H9 (cell line): ENCODE data around the gene DNMBP. TPM values are rescaled to one million over a fixed set of nuclear protein-coding genes. Genes with fewer than 3 reads are reported as not detected.

Source experiments
- DNase-seq: peaks from one replicate; pipeline ENCODE4 v3.0.0-alpha.2; 2017
- H2AFZ ChIP-seq: one replicate; pipeline ENCODE4 v1.6.1; 2013; ENCODE audit warnings: mild to moderate bottlenecking, low read length, control low read depth, moderate library complexity
- H2AK5ac ChIP-seq: 2 replicates; pipeline ENCODE4 v1.6.1; 2013; ENCODE audit warnings: low read length, control low read depth, mixed read lengths; ENCODE audit not compliant: insufficient read length
- H2BK120ac ChIP-seq: one replicate; pipeline ENCODE4 v1.6.1; 2013; ENCODE audit warnings: low read depth, mild to moderate bottlenecking, low read length, control low read depth, inconsistent platforms; ENCODE audit not compliant: poor library complexity, severe bottlenecking
- H2BK12ac ChIP-seq: 2 replicates; pipeline ENCODE4 v1.6.1; 2013; ENCODE audit warnings: low read length, control low read depth, mixed read lengths, low read depth; ENCODE audit not compliant: insufficient read length
- H2BK15ac ChIP-seq: 2 replicates; pipeline ENCODE4 v1.6.1; 2013; ENCODE audit warnings: low read depth, low read length, control low read depth
- H2BK20ac ChIP-seq: one replicate; pipeline ENCODE4 v1.6.1; 2013; ENCODE audit warnings: low read depth, mild to moderate bottlenecking, low read length, control low read depth, inconsistent platforms; ENCODE audit not compliant: poor library complexity, severe bottlenecking
- H2BK5ac ChIP-seq: 2 replicates; pipeline ENCODE4 v1.6.1; 2013; ENCODE audit warnings: low read length, control low read depth, mixed read lengths; ENCODE audit not compliant: insufficient read length
- H3K14ac ChIP-seq: 2 replicates; pipeline ENCODE4 v1.6.1; 2013; ENCODE audit warnings: low read length, control low read depth; ENCODE audit not compliant: insufficient read depth
- H3K18ac ChIP-seq: 2 replicates; pipeline ENCODE4 v1.6.1; 2013; ENCODE audit warnings: low read depth, mild to moderate bottlenecking, mixed read lengths, low read length, control low read depth; ENCODE audit not compliant: insufficient read length
- H3K23ac ChIP-seq: 2 replicates; pipeline ENCODE4 v1.6.1; 2013; ENCODE audit warnings: low read length, control low read depth, mixed read lengths, low read depth; ENCODE audit not compliant: insufficient read length
- H3K23me2 ChIP-seq: 2 replicates; pipeline ENCODE4 v1.6.1; 2013; ENCODE audit warnings: low read depth, mild to moderate bottlenecking, mixed read lengths, low read length, control low read depth; ENCODE audit not compliant: insufficient read length, poor library complexity, severe bottlenecking
- H3K27ac ChIP-seq: 2 replicates; pipeline ENCODE4 v1.5.1; 2013; ENCODE audit warnings: low read length, control low read depth, mixed read lengths, low read depth; ENCODE audit not compliant: insufficient read length
- H3K27me3 ChIP-seq: 2 replicates; pipeline ENCODE4 v1.6.1; 2013; ENCODE audit warnings: low read length, control low read depth, inconsistent platforms; ENCODE audit not compliant: insufficient read depth
- H3K4ac ChIP-seq: 2 replicates; pipeline ENCODE4 v1.6.1; 2013; ENCODE audit warnings: low read depth, mild to moderate bottlenecking, control low read depth, inconsistent platforms, low read length, moderate library complexity
- H3K4me1 ChIP-seq: 2 replicates; pipeline ENCODE4 v1.6.1; 2013; ENCODE audit warnings: low read length, control low read depth, inconsistent platforms; ENCODE audit not compliant: insufficient read depth
- H3K4me2 ChIP-seq: 2 replicates; pipeline ENCODE4 v1.6.1; 2013; ENCODE audit warnings: low read length, control low read depth, mixed read lengths; ENCODE audit not compliant: insufficient read length, insufficient read depth
- H3K56ac ChIP-seq: 2 replicates; pipeline ENCODE4 v1.6.1; 2013; ENCODE audit warnings: low read depth, mild to moderate bottlenecking, mixed read lengths, low read length, control low read depth; ENCODE audit not compliant: insufficient read length
- H3K79me1 ChIP-seq: 2 replicates; pipeline ENCODE4 v1.6.1; 2013; ENCODE audit warnings: low read depth, mild to moderate bottlenecking, moderate library complexity, low read length, control low read depth, inconsistent platforms; ENCODE audit not compliant: insufficient read depth, poor library complexity, severe bottlenecking
- H3K79me2 ChIP-seq: 2 replicates; pipeline ENCODE4 v1.6.1; 2013; ENCODE audit warnings: low read length, control low read depth, inconsistent platforms; ENCODE audit not compliant: insufficient read depth
- H3K9ac ChIP-seq: 2 replicates; pipeline ENCODE4 v1.6.1; 2013; ENCODE audit warnings: low read length, control low read depth, mixed read lengths; ENCODE audit not compliant: insufficient read length; ENCODE audit errors: extremely low read depth
- H3K9me3 ChIP-seq: one replicate; pipeline ENCODE4 v1.6.1; 2013; ENCODE audit warnings: low read depth, low read length, inconsistent platforms; ENCODE audit not compliant: control insufficient read depth
- H3T11ph ChIP-seq: one replicate; pipeline ENCODE4 v1.6.1; 2013; ENCODE audit warnings: mild to moderate bottlenecking, low read length, control low read depth, inconsistent platforms
- H4K20me1 ChIP-seq: one replicate; pipeline ENCODE4 v1.6.1; 2013; ENCODE audit not compliant: control insufficient read depth, insufficient read length, insufficient read depth
- H4K5ac ChIP-seq: 2 replicates; pipeline ENCODE4 v1.6.1; 2013; ENCODE audit warnings: low read depth, mild to moderate bottlenecking, mixed read lengths, low read length, control low read depth; ENCODE audit not compliant: insufficient read length
- H4K8ac ChIP-seq: replicated peaks from 2 replicates; pipeline ENCODE4 v1.6.1; 2013; ENCODE audit warnings: low read length, control low read depth, mixed read lengths, low read depth; ENCODE audit not compliant: insufficient read length
- H4K91ac ChIP-seq: 2 replicates; pipeline ENCODE4 v1.6.1; 2013; ENCODE audit warnings: low read depth, mild to moderate bottlenecking, moderate library complexity, mixed read lengths, low read length, control low read depth; ENCODE audit not compliant: insufficient read length
- H3K27ac Mint-ChIP-seq, 3 experiments: 2 replicates in 2 of 3; 3 replicates in 1 of 3; pipeline ENCODE4 v1.8.0; 2020 to 2021; ENCODE audit warnings: mixed read lengths in 3 of 3, mild to moderate bottlenecking in 1 of 3, moderate library complexity in 1 of 3
- H3K27me3 Mint-ChIP-seq: 2 replicates; pipeline ENCODE4 v1.8.0; 2021; ENCODE audit warnings: low read depth, mild to moderate bottlenecking, moderate library complexity, mixed read lengths
- H3K36me3 Mint-ChIP-seq, 3 experiments: 2 replicates in 2 of 3; 3 replicates in 1 of 3; pipeline ENCODE4 v1.8.0; 2020 to 2021; ENCODE audit warnings: low read depth in 3 of 3, mixed read lengths in 3 of 3; ENCODE audit not compliant: insufficient read depth in 1 of 3
- H3K4me1 Mint-ChIP-seq, 2 experiments: 2 replicates each; pipeline ENCODE4 v1.8.0; 2020; ENCODE audit warnings: mixed read lengths in 2 of 2
- H3K4me3 Mint-ChIP-seq, 2 experiments: 2 replicates in 1 of 2; 3 replicates in 1 of 2; pipeline ENCODE4 v1.8.0; 2020 to 2021; ENCODE audit warnings: mild to moderate bottlenecking in 2 of 2, mixed read lengths in 2 of 2, moderate library complexity in 1 of 2
- H3K9me3 Mint-ChIP-seq, 2 experiments: 2 replicates in 1 of 2; 3 replicates in 1 of 2; pipeline ENCODE4 v1.8.0; 2020; ENCODE audit warnings: mild to moderate bottlenecking in 2 of 2, mixed read lengths in 2 of 2, moderate library complexity in 1 of 2
- WGBS: extraction: QIAGEN DNeasy Blood & Tissue Kit; methylation state at CpG from one replicate; pipeline ENCODE4 v1.1.7; 2013; ENCODE audit warnings: missing lambda C conversion rate, low lambda C conversion rate, mixed read lengths; ENCODE audit not compliant: insufficient read length; ENCODE audit errors: extremely low coverage; 5-methylcytosine and 5-hydroxymethylcytosine counted together
- total RNA-seq: library from RNA; stranded (reverse); gene quantifications from 2 replicates; pipeline ENCODE4 v1.2.1, GENCODE V29; 2021
- TF ChIP-seq, protein P1 (sequence below): fragments of 200-600 bp; sonication (generic); conservative IDR thresholded peaks from 3 replicates; pipeline ENCODE4 v1.8.0; 2021; ENCODE audit warnings: antibody characterized with exemption, mild to moderate bottlenecking

Gene DNMBP
- total RNA-seq, 1 experiment from 2014 or later, result 25.6 TPM

DNA sequence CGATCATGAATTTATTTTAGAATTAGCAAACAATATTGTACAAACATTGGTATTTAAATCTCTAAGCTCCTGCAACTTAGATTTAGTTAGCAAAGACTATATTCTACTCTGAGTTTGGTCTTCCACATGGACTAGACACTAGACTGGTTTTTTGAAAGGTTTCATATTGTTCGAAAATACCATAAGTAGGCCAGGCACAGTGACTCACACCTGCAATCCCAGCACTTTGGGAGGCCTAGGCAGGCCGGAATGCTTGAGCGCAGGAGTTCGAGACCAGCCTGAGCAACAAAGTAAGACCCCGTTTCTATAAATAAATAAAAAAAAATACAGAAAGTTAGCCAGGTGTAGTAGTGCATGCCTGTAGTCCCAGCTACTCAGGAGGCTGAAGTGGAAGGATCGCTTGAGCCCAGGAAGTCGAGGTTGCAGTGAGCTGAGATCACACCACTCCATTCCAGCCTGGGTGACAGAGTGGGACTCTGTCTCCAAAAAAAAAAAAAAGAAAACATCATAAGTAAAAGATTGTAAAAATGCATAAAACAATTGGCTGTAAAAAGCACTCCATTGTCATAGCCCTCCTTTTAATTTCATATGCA is 154.2 kb downstream of the DNMBP start:
- H4K8ac ChIP-seq, result no peak overlapping the region
- no peaks in the 10 kb centered on the region for H3K79me2 ChIP-seq
- WGBS, result no CpG with 5 or more reads among the region's 8 CpGs
- H3K4me2 ChIP-seq, result no peak overlapping the region
- H3K4me1 Mint-ChIP-seq, result peaks cover 24 to 34% of the 10 kb centered on the region in 2 experiments
- no peak overlapping the region for H3K27ac ChIP-seq
- no peaks in the 10 kb centered on the region; the same call in 1 of the 2 replicates for H3K27me3 ChIP-seq
- H3K18ac ChIP-seq, result no peak overlapping the region
- no peak overlapping the region for H2BK5ac ChIP-seq
- H3K14ac ChIP-seq, result no peak overlapping the region
- H2BK12ac ChIP-seq, result no peak overlapping the region
- H3K9ac ChIP-seq, result no peak overlapping the region
- no peak overlapping the region for H2AFZ ChIP-seq
- no peak overlapping the region for H4K5ac ChIP-seq
- no peak overlapping the region for H3K23ac ChIP-seq
- no peaks in the 10 kb centered on the region for H3K36me3 Mint-ChIP-seq
- no peak overlapping the region for H3K4me3 Mint-ChIP-seq
- no peaks in the 10 kb centered on the region for H3K79me1 ChIP-seq
- TF ChIP-seq, protein P1, sequence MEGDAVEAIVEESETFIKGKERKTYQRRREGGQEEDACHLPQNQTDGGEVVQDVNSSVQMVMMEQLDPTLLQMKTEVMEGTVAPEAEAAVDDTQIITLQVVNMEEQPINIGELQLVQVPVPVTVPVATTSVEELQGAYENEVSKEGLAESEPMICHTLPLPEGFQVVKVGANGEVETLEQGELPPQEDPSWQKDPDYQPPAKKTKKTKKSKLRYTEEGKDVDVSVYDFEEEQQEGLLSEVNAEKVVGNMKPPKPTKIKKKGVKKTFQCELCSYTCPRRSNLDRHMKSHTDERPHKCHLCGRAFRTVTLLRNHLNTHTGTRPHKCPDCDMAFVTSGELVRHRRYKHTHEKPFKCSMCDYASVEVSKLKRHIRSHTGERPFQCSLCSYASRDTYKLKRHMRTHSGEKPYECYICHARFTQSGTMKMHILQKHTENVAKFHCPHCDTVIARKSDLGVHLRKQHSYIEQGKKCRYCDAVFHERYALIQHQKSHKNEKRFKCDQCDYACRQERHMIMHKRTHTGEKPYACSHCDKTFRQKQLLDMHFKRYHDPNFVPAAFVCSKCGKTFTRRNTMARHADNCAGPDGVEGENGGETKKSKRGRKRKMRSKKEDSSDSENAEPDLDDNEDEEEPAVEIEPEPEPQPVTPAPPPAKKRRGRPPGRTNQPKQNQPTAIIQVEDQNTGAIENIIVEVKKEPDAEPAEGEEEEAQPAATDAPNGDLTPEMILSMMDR, result no peak
- no peak overlapping the region for H4K91ac ChIP-seq
- H2AK5ac ChIP-seq, result no peak overlapping the region
- no peak overlapping the region for H3K56ac ChIP-seq
- H3K27me3 Mint-ChIP-seq, result peaks cover 1% of the 10 kb centered on the region; the same call in 1 of the 2 replicates
- H3K23me2 ChIP-seq, result no peaks in the 10 kb centered on the region
- H2BK20ac ChIP-seq, result no peak overlapping the region
- H2BK120ac ChIP-seq, result no peak overlapping the region
- no peaks in the 10 kb centered on the region for H3K9me3 ChIP-seq
- H4K20me1 ChIP-seq, result no peaks in the 10 kb centered on the region
- no peak overlapping the region for H3T11ph ChIP-seq
- peaks cover 5% of the 10 kb centered on the region for H3K4me1 ChIP-seq
- H3K4ac ChIP-seq, result no peak overlapping the region
- no peak overlapping the region for H2BK15ac ChIP-seq
- no peak overlapping the region for H3K27ac Mint-ChIP-seq
- H3K9me3 Mint-ChIP-seq, result no peaks in the 10 kb centered on the region
- DNase-seq, result no peak
